ENCODE data around the gene LRTM1.
A peak's percentile ranks its signal among the peaks of the same experiment; 100 is the strongest.

LRTM1 gene

DNA sequence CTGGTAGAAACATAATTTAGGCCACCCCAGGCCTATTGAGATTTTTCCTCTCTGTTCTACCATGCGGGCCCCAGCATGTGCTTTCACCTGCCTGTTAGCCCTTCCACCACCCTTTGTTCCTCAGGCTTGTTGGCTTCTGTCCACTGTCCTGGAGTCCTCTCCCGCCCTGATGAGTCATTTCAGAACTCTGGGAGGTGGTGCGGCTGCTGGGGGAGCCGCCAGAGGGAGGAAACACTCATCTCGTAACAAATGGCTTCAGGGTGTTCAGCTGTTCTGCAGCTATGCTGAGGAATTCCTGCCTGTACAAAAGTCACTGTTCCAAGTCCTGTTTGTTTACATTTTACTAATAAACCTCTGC is 36.3 kb downstream of the LRTM1 start:
- TF ChIP-seq, protein P1, sequence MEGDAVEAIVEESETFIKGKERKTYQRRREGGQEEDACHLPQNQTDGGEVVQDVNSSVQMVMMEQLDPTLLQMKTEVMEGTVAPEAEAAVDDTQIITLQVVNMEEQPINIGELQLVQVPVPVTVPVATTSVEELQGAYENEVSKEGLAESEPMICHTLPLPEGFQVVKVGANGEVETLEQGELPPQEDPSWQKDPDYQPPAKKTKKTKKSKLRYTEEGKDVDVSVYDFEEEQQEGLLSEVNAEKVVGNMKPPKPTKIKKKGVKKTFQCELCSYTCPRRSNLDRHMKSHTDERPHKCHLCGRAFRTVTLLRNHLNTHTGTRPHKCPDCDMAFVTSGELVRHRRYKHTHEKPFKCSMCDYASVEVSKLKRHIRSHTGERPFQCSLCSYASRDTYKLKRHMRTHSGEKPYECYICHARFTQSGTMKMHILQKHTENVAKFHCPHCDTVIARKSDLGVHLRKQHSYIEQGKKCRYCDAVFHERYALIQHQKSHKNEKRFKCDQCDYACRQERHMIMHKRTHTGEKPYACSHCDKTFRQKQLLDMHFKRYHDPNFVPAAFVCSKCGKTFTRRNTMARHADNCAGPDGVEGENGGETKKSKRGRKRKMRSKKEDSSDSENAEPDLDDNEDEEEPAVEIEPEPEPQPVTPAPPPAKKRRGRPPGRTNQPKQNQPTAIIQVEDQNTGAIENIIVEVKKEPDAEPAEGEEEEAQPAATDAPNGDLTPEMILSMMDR (IDR thresholded peaks at IDR 0.05), result peak; percentile 34

DNA sequence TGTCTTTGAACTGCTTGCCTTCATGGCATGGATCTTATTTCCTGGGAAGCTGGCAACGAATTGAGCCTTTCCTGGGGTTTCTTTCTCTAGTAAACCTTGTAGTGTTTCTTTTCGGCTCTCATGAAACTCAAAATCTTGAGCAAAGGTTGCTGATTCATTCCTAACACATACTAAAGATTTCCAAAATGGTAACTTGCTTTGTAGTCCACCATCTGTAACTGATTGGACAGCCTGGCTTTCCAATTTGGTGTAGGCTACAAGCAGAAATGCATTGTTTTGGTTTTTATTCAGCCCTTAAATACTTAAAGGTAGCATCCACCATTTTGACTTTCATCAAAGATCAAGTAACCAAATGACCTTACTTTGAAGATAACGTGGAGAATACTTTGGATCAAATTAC is 38.1 kb downstream of the LRTM1 start:
- TF ChIP-seq, protein P1 (IDR thresholded peaks at IDR 0.05), result no peak

DNA sequence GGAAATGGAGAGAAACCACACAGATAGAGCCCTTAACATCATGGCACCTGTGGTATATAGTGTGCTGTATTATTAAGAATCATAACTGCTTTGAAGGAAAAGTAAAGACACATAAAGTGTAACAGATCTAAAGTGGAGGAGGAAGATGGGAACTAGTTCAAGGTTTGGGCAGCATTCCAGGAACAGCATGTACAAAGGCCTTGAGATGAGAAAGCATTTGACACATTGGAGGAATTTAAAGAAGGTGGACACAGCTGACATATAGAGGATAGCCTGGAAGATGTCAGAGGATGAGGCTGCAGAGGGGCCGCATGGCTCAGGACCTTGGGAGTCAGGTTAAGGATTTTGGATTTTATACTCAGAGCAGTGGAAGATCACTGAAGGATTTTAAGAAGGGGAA is 39.0 kb downstream of the LRTM1 start:
- TF ChIP-seq, protein P1 (IDR thresholded peaks at IDR 0.05), result no peak

DNA sequence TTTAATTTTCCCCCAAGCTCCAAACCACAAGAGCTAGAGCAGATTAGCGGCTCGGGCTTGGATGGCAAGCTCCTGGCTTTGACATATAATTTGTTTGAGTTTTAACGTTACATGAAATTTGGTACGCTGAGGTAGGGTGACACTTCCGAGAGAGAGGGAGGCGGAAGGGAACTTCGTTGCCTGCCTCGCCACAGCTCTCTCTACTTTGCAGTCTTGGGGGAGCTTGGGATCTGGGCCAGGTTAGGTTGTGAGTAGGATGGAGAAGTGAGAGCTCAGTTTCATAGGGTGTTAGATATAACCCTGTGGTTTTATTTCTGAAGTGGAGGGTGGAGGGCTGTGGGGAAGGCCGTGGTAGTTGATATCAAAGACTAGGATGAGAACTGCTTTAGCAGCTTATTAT is 39.7 kb downstream of the LRTM1 start:
- TF ChIP-seq, protein P1 (IDR thresholded peaks at IDR 0.05), result no peak

DNA sequence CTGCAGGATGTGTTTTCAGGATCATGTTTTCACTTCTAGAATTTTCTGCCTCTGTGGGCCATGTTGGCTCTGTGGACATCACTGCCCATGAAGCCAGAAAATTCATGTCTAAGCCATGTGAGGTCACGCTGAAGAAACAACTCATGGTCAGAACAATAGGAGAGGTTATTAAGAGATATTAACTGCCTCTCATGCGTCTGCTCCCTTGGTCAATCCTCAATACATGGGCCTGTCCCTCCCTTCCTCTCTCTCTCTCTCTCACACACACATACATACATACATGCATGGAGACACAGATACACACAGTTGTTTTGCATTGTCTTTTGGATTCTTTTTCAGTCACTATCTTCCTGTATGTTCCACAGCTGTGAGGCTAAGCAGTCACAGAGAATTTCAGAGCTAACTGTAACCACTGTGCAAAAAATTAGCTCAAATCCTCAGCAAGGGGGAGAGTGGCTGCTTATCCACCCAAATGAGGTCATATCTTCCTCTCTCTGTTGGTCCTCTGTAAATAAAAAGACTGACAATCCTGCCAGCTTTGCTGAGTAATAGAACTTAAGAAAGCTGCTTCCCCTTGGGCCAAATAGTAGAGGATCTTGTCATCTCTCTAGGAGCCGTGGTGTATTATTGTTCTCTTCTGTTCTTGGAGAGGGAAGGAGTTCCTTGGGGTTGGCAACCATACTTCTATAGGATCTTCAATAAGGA is 45.6 kb downstream of the LRTM1 start:
- TF ChIP-seq, protein P1 (IDR thresholded peaks at IDR 0.05), result no peak

DNA sequence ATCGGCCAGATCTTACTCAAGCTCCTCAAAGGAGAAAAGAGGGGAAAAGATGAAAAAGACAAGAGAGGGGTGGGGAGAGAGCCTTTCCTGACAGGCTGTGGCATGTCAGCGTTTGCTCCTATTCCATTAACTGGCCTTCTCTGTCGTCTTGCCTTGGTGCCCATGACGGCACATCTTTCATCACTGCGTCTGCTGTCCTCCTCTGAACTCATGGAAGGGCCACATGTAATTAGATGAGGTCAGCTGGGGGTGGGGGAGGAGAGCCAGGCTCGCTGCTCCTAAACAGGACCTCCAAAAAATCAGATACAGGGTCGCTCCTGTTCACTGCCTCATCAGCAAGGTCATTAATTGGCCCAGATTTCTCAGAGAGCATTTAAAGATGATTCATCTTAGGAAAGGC is 49.7 kb downstream of the LRTM1 start:
- TF ChIP-seq, protein P1 (IDR thresholded peaks at IDR 0.05), result no peak

DNA sequence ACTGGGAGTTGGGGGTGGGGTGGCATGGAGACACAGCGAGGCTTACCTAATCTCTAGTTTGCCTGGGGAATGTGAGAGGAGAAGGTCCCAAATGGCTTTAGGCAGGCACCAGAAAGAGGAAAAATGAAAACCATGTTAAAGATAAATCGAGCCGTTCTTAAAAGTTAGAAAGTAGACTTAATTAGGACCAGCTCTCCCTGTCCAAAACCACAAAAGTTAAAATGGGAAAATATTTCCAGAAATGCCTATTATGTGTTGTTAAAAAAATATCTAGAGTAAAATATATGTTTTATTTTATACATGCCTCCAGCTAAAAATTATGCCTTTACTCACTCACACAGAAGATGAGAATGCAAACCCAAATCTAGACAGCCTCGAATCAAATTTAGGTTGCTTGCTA is 50.1 kb downstream of the LRTM1 start:
- TF ChIP-seq, protein P1 (IDR thresholded peaks at IDR 0.05), result no peak

DNA sequence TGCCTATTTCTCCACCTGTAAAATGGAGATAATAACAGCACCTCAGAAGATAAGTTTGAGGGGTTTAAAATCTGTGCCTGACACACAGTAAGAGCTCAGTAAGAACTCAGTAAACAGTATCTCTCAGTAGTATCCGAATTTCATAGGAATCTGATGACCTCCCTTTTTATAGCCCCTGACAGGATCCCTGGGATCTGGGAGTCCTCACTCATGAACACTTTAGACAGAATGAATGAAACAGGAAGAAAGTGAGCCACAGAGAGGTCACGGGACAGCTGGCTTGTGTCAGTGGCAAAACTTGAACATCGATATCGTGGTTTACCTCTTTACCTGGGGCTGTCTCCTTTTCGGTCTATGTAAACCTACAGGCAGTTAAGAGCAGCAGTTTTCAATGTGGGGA is 51.2 kb downstream of the LRTM1 start:
- TF ChIP-seq, protein P1 (IDR thresholded peaks at IDR 0.05), result no peak

All from LNCAP (cell line).